H9 (cell line): Measurements from ENCODE around the gene DSCAM. TPM values are rescaled to one million over a fixed set of nuclear protein-coding genes. Genes with fewer than 3 reads are reported as not detected.

Experiments used
- DNase-seq: peaks from one replicate; pipeline ENCODE4 v3.0.0-alpha.2; 2017
- H2AFZ ChIP-seq: one replicate; pipeline ENCODE4 v1.6.1; 2013; ENCODE audit warnings: mild to moderate bottlenecking, low read length, control low read depth, moderate library complexity
- H2AK5ac ChIP-seq: 2 replicates; pipeline ENCODE4 v1.6.1; 2013; ENCODE audit warnings: low read length, control low read depth, mixed read lengths; ENCODE audit not compliant: insufficient read length
- H2BK120ac ChIP-seq: one replicate; pipeline ENCODE4 v1.6.1; 2013; ENCODE audit warnings: low read depth, mild to moderate bottlenecking, low read length, control low read depth, inconsistent platforms; ENCODE audit not compliant: poor library complexity, severe bottlenecking
- H2BK12ac ChIP-seq: 2 replicates; pipeline ENCODE4 v1.6.1; 2013; ENCODE audit warnings: low read length, control low read depth, mixed read lengths, low read depth; ENCODE audit not compliant: insufficient read length
- H2BK15ac ChIP-seq: 2 replicates; pipeline ENCODE4 v1.6.1; 2013; ENCODE audit warnings: low read depth, low read length, control low read depth
- H2BK20ac ChIP-seq: one replicate; pipeline ENCODE4 v1.6.1; 2013; ENCODE audit warnings: low read depth, mild to moderate bottlenecking, low read length, control low read depth, inconsistent platforms; ENCODE audit not compliant: poor library complexity, severe bottlenecking
- H2BK5ac ChIP-seq: 2 replicates; pipeline ENCODE4 v1.6.1; 2013; ENCODE audit warnings: low read length, control low read depth, mixed read lengths; ENCODE audit not compliant: insufficient read length
- H3K14ac ChIP-seq: 2 replicates; pipeline ENCODE4 v1.6.1; 2013; ENCODE audit warnings: low read length, control low read depth; ENCODE audit not compliant: insufficient read depth
- H3K18ac ChIP-seq: 2 replicates; pipeline ENCODE4 v1.6.1; 2013; ENCODE audit warnings: low read depth, mild to moderate bottlenecking, mixed read lengths, low read length, control low read depth; ENCODE audit not compliant: insufficient read length
- H3K23ac ChIP-seq: 2 replicates; pipeline ENCODE4 v1.6.1; 2013; ENCODE audit warnings: low read length, control low read depth, mixed read lengths, low read depth; ENCODE audit not compliant: insufficient read length
- H3K23me2 ChIP-seq: 2 replicates; pipeline ENCODE4 v1.6.1; 2013; ENCODE audit warnings: low read depth, mild to moderate bottlenecking, mixed read lengths, low read length, control low read depth; ENCODE audit not compliant: insufficient read length, poor library complexity, severe bottlenecking
- H3K27ac ChIP-seq: 2 replicates; pipeline ENCODE4 v1.5.1; 2013; ENCODE audit warnings: low read length, control low read depth, mixed read lengths, low read depth; ENCODE audit not compliant: insufficient read length
- H3K27me3 ChIP-seq: 2 replicates; pipeline ENCODE4 v1.6.1; 2013; ENCODE audit warnings: low read length, control low read depth, inconsistent platforms; ENCODE audit not compliant: insufficient read depth
- H3K4ac ChIP-seq: 2 replicates; pipeline ENCODE4 v1.6.1; 2013; ENCODE audit warnings: low read depth, mild to moderate bottlenecking, control low read depth, inconsistent platforms, low read length, moderate library complexity
- H3K4me1 ChIP-seq: 2 replicates; pipeline ENCODE4 v1.6.1; 2013; ENCODE audit warnings: low read length, control low read depth, inconsistent platforms; ENCODE audit not compliant: insufficient read depth
- H3K4me2 ChIP-seq: 2 replicates; pipeline ENCODE4 v1.6.1; 2013; ENCODE audit warnings: low read length, control low read depth, mixed read lengths; ENCODE audit not compliant: insufficient read length, insufficient read depth
- H3K56ac ChIP-seq: 2 replicates; pipeline ENCODE4 v1.6.1; 2013; ENCODE audit warnings: low read depth, mild to moderate bottlenecking, mixed read lengths, low read length, control low read depth; ENCODE audit not compliant: insufficient read length
- H3K79me1 ChIP-seq: 2 replicates; pipeline ENCODE4 v1.6.1; 2013; ENCODE audit warnings: low read depth, mild to moderate bottlenecking, moderate library complexity, low read length, control low read depth, inconsistent platforms; ENCODE audit not compliant: insufficient read depth, poor library complexity, severe bottlenecking
- H3K79me2 ChIP-seq: 2 replicates; pipeline ENCODE4 v1.6.1; 2013; ENCODE audit warnings: low read length, control low read depth, inconsistent platforms; ENCODE audit not compliant: insufficient read depth
- H3K9ac ChIP-seq: 2 replicates; pipeline ENCODE4 v1.6.1; 2013; ENCODE audit warnings: low read length, control low read depth, mixed read lengths; ENCODE audit not compliant: insufficient read length; ENCODE audit errors: extremely low read depth
- H3K9me3 ChIP-seq: one replicate; pipeline ENCODE4 v1.6.1; 2013; ENCODE audit warnings: low read depth, low read length, inconsistent platforms; ENCODE audit not compliant: control insufficient read depth
- H3T11ph ChIP-seq: one replicate; pipeline ENCODE4 v1.6.1; 2013; ENCODE audit warnings: mild to moderate bottlenecking, low read length, control low read depth, inconsistent platforms
- H4K20me1 ChIP-seq: one replicate; pipeline ENCODE4 v1.6.1; 2013; ENCODE audit not compliant: control insufficient read depth, insufficient read length, insufficient read depth
- H4K5ac ChIP-seq: 2 replicates; pipeline ENCODE4 v1.6.1; 2013; ENCODE audit warnings: low read depth, mild to moderate bottlenecking, mixed read lengths, low read length, control low read depth; ENCODE audit not compliant: insufficient read length
- H4K8ac ChIP-seq: replicated peaks from 2 replicates; pipeline ENCODE4 v1.6.1; 2013; ENCODE audit warnings: low read length, control low read depth, mixed read lengths, low read depth; ENCODE audit not compliant: insufficient read length
- H4K91ac ChIP-seq: 2 replicates; pipeline ENCODE4 v1.6.1; 2013; ENCODE audit warnings: low read depth, mild to moderate bottlenecking, moderate library complexity, mixed read lengths, low read length, control low read depth; ENCODE audit not compliant: insufficient read length
- H3K27ac Mint-ChIP-seq, 3 experiments: 2 replicates in 2 of 3; 3 replicates in 1 of 3; pipeline ENCODE4 v1.8.0; 2020 to 2021; ENCODE audit warnings: mixed read lengths in 3 of 3, mild to moderate bottlenecking in 1 of 3, moderate library complexity in 1 of 3
- H3K27me3 Mint-ChIP-seq: 2 replicates; pipeline ENCODE4 v1.8.0; 2021; ENCODE audit warnings: low read depth, mild to moderate bottlenecking, moderate library complexity, mixed read lengths
- H3K36me3 Mint-ChIP-seq, 3 experiments: 2 replicates in 2 of 3; 3 replicates in 1 of 3; pipeline ENCODE4 v1.8.0; 2020 to 2021; ENCODE audit warnings: low read depth in 3 of 3, mixed read lengths in 3 of 3; ENCODE audit not compliant: insufficient read depth in 1 of 3
- H3K4me1 Mint-ChIP-seq, 2 experiments: 2 replicates each; pipeline ENCODE4 v1.8.0; 2020; ENCODE audit warnings: mixed read lengths in 2 of 2
- H3K4me3 Mint-ChIP-seq, 2 experiments: 2 replicates in 1 of 2; 3 replicates in 1 of 2; pipeline ENCODE4 v1.8.0; 2020 to 2021; ENCODE audit warnings: mild to moderate bottlenecking in 2 of 2, mixed read lengths in 2 of 2, moderate library complexity in 1 of 2
- H3K9me3 Mint-ChIP-seq, 2 experiments: 2 replicates in 1 of 2; 3 replicates in 1 of 2; pipeline ENCODE4 v1.8.0; 2020; ENCODE audit warnings: mild to moderate bottlenecking in 2 of 2, mixed read lengths in 2 of 2, moderate library complexity in 1 of 2
- WGBS: extraction: QIAGEN DNeasy Blood & Tissue Kit; methylation state at CpG from one replicate; pipeline ENCODE4 v1.1.7; 2013; ENCODE audit warnings: missing lambda C conversion rate, low lambda C conversion rate, mixed read lengths; ENCODE audit not compliant: insufficient read length; ENCODE audit errors: extremely low coverage; 5-methylcytosine and 5-hydroxymethylcytosine counted together
- total RNA-seq: library from RNA; stranded (reverse); gene quantifications from 2 replicates; pipeline ENCODE4 v1.2.1, GENCODE V29; 2021
- TF ChIP-seq, protein P1 (sequence below): fragments of 200-600 bp; sonication (generic); conservative IDR thresholded peaks from 3 replicates; pipeline ENCODE4 v1.8.0; 2021; ENCODE audit warnings: antibody characterized with exemption, mild to moderate bottlenecking

The DSCAM gene
- total RNA-seq, 1 experiment from 2014 or later: 0.17 TPM

DNA sequence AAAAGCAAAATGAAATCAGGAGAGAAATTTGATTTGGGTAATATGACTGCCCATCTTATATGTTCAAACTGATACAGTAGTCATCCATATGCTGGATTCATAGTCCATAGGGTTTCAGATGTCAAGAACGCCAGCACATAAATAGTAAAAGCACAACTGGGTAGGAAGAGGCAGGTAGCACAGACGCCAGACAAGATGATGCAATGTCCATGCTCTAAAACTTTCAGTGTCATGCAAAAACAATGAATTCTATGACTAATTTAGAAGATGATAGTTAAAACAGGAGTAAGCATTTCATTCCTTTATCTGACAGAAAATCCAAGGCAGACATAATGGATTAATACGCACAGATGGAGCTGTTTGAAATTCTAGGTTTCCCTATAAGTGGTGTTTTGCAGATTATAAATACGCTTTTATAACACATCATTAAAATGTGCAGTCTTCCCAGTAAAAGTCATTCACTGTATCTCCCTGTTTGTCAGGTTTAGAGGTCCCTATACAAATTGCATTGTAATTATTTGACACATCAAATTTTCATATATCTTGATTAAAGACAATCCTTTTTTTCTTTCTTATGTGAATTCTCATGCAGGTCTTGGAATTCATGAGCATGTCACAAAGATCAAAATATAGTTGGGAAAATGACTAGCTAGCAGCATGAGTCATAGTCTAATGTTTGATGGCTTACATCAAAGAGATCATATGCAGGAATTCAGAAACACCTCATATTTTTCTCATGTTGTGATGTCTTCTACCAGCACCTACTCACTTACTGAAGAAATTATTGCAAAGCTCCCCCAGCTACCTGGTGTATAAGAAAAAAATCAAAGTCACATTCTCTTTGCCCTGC is 139.9 kb downstream of the DSCAM start:
- TF ChIP-seq, protein P1, sequence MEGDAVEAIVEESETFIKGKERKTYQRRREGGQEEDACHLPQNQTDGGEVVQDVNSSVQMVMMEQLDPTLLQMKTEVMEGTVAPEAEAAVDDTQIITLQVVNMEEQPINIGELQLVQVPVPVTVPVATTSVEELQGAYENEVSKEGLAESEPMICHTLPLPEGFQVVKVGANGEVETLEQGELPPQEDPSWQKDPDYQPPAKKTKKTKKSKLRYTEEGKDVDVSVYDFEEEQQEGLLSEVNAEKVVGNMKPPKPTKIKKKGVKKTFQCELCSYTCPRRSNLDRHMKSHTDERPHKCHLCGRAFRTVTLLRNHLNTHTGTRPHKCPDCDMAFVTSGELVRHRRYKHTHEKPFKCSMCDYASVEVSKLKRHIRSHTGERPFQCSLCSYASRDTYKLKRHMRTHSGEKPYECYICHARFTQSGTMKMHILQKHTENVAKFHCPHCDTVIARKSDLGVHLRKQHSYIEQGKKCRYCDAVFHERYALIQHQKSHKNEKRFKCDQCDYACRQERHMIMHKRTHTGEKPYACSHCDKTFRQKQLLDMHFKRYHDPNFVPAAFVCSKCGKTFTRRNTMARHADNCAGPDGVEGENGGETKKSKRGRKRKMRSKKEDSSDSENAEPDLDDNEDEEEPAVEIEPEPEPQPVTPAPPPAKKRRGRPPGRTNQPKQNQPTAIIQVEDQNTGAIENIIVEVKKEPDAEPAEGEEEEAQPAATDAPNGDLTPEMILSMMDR: no peak
- Histone ChIP-seq H3K4me1 (no peaks in the 10 kb centered on the region), H3K18ac (no peak overlapping the region), H2BK12ac (no peak overlapping the region), H2AFZ (no peak overlapping the region), H3K27me3 (no peaks in the 10 kb centered on the region), H2BK120ac (no peak overlapping the region), H3K23ac (no peak overlapping the region), H2BK15ac (no peak overlapping the region), H3K4ac (no peak overlapping the region), H3K14ac (no peak overlapping the region), H4K20me1 (no peaks in the 10 kb centered on the region), H3T11ph (no peak overlapping the region), H3K9ac (no peak overlapping the region), H2BK20ac (no peak overlapping the region), H2BK5ac (no peak overlapping the region), H4K5ac (no peak overlapping the region), H3K4me2 (no peak overlapping the region), H3K56ac (no peak overlapping the region), H3K79me2 (no peaks in the 10 kb centered on the region), H3K79me1 (no peaks in the 10 kb centered on the region), H3K9me3 (no peaks in the 10 kb centered on the region), H4K91ac (no peak overlapping the region), H3K27ac (no peak overlapping the region), H4K8ac (no peak overlapping the region), H2AK5ac (no peak overlapping the region), H3K23me2 (no peaks in the 10 kb centered on the region)
- no peak for DNase-seq
- no CpG with 5 or more reads among the region's 4 CpGs for WGBS
- Mint-ChIP-seq H3K27me3 (no peaks in the 10 kb centered on the region), H3K4me3 (no peak overlapping the region), H3K27ac (no peak overlapping the region), H3K36me3 (no peaks in the 10 kb centered on the region), H3K9me3 (no peaks in the 10 kb centered on the region; a peak in 1 of 5 replicates), H3K4me1 (no peaks in the 10 kb centered on the region)
